LoVo (cell line): Measurements from ENCODE around the gene UCN3.
A peak's percentile ranks its signal among the peaks of the same experiment; 100 is the strongest.
"Not testable (repeated sequence)": the region's sequence is repeated elsewhere in the genome, so short reads cannot be mapped to it uniquely, and the experiment has no call there.

ENCODE experiments used
- DNase-seq: peaks from one replicate; pipeline ENCODE4 v3.0.0-alpha.2; 2016; ENCODE audit warnings: low spot score

Gene UCN3

GRCh38 chr10:5410787-5411186, 46.0 kb downstream of the UCN3 start:
- DNase-seq = not testable (repeated sequence)

GRCh38 chr10:5411941-5412276, 47.1 kb downstream of the UCN3 start:
- no peak for DNase-seq

GRCh38 chr10:5412277-5412941, 47.6 kb downstream of the UCN3 start, which contains the start of gene NET1:
Gene NET1, plus strand, starts transcription at chr10:5412557. Its CDS starts 136 bp downstream, at chr10:5412693.
- DNase-seq = peak; percentile 95

DNA sequence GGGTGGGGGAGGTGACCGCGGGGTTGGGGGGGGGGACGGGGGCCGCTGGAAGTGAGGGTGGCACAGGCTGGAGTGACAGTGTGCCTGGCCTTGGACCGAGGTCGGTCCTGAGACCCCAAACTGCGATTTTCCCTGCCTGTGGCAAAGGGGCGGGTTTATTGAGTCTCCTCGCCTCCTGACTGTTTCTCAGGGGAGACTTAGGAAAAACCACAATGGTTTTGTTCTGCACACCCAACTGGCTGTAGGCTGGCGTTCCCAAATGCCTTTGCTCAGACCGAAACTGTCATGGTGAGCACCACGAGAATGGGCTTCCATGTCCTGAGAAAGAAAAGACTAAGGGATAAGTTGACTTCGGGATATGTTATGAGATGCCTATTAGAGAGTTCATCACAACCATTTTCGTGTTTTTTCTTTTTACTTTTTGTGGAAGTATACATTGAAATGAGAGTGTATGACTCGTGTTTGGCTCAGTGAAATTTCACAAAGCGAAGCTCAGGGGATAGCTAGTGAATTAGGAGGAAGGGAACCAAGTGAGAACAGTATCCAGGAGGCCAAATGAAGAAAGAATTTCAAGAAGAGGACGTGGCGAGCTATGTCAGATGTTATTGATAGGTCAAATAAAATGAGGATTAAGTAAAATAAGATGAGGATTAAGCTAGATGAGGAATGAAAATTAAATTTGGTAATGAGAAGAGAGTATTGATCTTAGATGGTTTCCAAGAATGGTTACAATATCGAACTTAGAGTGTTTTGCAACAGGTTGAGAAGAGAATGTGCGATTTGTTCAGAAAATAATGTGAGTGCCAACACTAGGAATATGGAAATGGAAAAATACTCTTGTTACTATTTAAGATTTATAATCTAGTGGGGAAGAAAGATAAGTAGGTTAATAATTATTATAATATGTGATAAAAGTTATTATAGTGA, 48.5 kb downstream of the UCN3 start:
- peak; percentile 39 for DNase-seq

GRCh38 chr10:5416981-5417380, 52.2 kb downstream of the UCN3 start:
- no peak for DNase-seq

DNA sequence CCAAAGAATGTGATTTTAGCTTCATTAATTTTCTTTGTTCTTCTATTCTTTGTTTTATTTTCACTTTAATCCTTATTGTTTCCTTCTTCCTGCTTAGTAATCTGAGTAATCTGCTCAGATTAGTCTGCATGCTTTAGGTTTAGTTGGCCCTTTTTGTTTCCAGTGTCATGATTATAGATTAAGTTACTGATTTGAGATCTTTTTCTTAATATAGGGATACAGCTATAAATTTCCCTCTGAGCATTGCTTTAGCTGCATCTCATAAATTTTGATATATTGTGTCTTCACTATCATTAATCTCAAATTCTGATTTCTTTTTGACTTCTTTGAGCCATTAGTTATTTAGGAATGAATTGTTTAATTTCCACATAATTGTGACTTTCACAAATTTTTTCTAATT, 53.8 kb downstream of the UCN3 start:
- no peak for DNase-seq

GRCh38 chr10:5419466-5420094, 54.8 kb downstream of the UCN3 start:
- DNase-seq = no peak

- DNase-seq = no peak
These were observed 59.0 kb downstream of the UCN3 start for GRCh38 chr10:5423771-5424170.
